DOHH2 (cell line): ENCODE results near the gene TANGO2.

Source experiments
- CTCF ChIP-seq: fragments of 200-600 bp; sonication (generic); IDR thresholded peaks from one replicate; pipeline ENCODE4 v1.5.1; 2014; ENCODE audit warnings: antibody characterized with exemption, mild to moderate bottlenecking, low read depth, low read length; ENCODE audit not compliant: poor library complexity, severe bottlenecking
- EZH2phosphoT487 ChIP-seq: fragments of 200-600 bp; sonication (generic); IDR thresholded peaks from 2 replicates; pipeline ENCODE4 v1.6.1; 2017; ENCODE audit warnings: borderline replicate concordance, mild to moderate bottlenecking, antibody characterized with exemption, low read length, moderate library complexity, mixed read lengths

GRCh38 chr22:20020533-20021195 lies at the start of gene TANGO2:
- TF ChIP-seq CTCF (no peak), EZH2phosphoT487 (no peak)
